Measurements from ENCODE around the gene LTN1.

GRCh38 chr21:28993293-28993629 lies 584 bp upstream of the LTN1 start:
- TF ChIP-seq CTCF (IDR thresholded peaks at IDR 0.05) = no peak
- no peak for TF ChIP-seq POLR2A (IDR thresholded peaks at IDR 0.05)

Data from lower leg skin (tissue), 3 donors.